Caco-2 (cell line): ENCODE data around the gene KRT26. TPM values are rescaled to one million over a fixed set of nuclear protein-coding genes. Genes with fewer than 3 reads are reported as not detected.

Experiments used
- BruUV-seq: library from RNA; stranded (reverse); fragments of 400-500 nt; replicated peaks from 2 replicates; lab custom pipeline; 2021; lab: Mats Ljungman, UMichigan
- CTCF ChIA-PET: fragments of 300-600 bp; sonication (Branson Sonifier 250); formaldehyde crosslinking; loops from one replicate; lab custom pipeline; 2022; ENCODE audit warnings: antibody characterized with exemption; lab: Charles Lee
- POLR2A ChIA-PET: fragments of 300-600 bp; sonication (Branson Sonifier 250); formaldehyde crosslinking; loops from one replicate; lab custom pipeline; 2022; ENCODE audit warnings: antibody characterized with exemption; lab: Charles Lee
- DNase-seq, 2 experiments: peaks; one replicate each; pipeline versions ENCODE4 v3.0.0 to v3.0.0-alpha.2; 2020 to 2022
- H3K27me3 ChIP-seq: replicated peaks from 2 replicates; pipeline ENCODE4 v1.6.0; 2011; ENCODE audit warnings: low read length; ENCODE audit not compliant: control insufficient read depth, insufficient read depth
- H3K36me3 ChIP-seq: 2 replicates; pipeline ENCODE4 v1.5.1; 2011; ENCODE audit warnings: low read length; ENCODE audit not compliant: control insufficient read depth, insufficient read depth
- H3K4me1 ChIP-seq: fragments of 250-450 bp; sonication (Bioruptor Pico); 2 replicates; pipeline ENCODE4 v1.5.1; 2020; ENCODE audit warnings: mild to moderate bottlenecking
- H3K4me3 ChIP-seq: 2 replicates; pipeline ENCODE4 v1.5.1; 2011; ENCODE audit warnings: low read depth, mild to moderate bottlenecking, control low read depth, low read length
- H3K9me3 ChIP-seq: fragments of 250-450 bp; sonication (Bioruptor Pico); 2 replicates; pipeline ENCODE4 v1.5.1; 2020; ENCODE audit warnings: mild to moderate bottlenecking, moderate library complexity
- H3K27ac Mint-ChIP-seq: one replicate; pipeline ENCODE4 v1.8.0; 2022; ENCODE audit warnings: mixed read lengths; ENCODE audit not compliant: unreplicated experiment
- H3K27me3 Mint-ChIP-seq: one replicate; pipeline ENCODE4 v1.8.0; 2022; ENCODE audit warnings: mixed read lengths; ENCODE audit not compliant: insufficient read depth, unreplicated experiment
- H3K36me3 Mint-ChIP-seq: one replicate; pipeline ENCODE4 v1.8.0; 2022; ENCODE audit warnings: mild to moderate bottlenecking, mixed read lengths; ENCODE audit not compliant: insufficient read depth, unreplicated experiment
- H3K4me1 Mint-ChIP-seq: one replicate; pipeline ENCODE4 v1.8.0; 2022; ENCODE audit warnings: low read depth, mixed read lengths; ENCODE audit not compliant: unreplicated experiment
- H3K4me3 Mint-ChIP-seq: one replicate; pipeline ENCODE4 v1.8.0; 2022; ENCODE audit warnings: mild to moderate bottlenecking, moderate library complexity, mixed read lengths; ENCODE audit not compliant: unreplicated experiment
- H3K9me3 Mint-ChIP-seq: one replicate; pipeline ENCODE4 v1.8.0; 2022; ENCODE audit warnings: mixed read lengths; ENCODE audit not compliant: unreplicated experiment
- CTCF ChIP-seq, 2 experiments: fragments of 200-600 bp in 1 of 2; IDR thresholded peaks; 1 replicate in 1 of 2; 2 replicates in 1 of 2; pipeline versions ENCODE4 v1.5.1 to v1.8.0; 2011 to 2022; ENCODE audit warnings: antibody characterized with exemption in 1 of 2, control low read depth in 1 of 2, inconsistent platforms in 1 of 2, low read depth in 1 of 2, low read length in 1 of 2, mild to moderate bottlenecking in 1 of 2, moderate library complexity in 1 of 2; ENCODE audit not compliant: insufficient read depth in 1 of 2, severe bottlenecking in 1 of 2, unreplicated experiment in 1 of 2
- intact Hi-C: fragments of 100-400 bp; cut with micrococcal nuclease; formaldehyde crosslinking; loops from one replicate; pipeline ENCODE4 v1.10.0; 2022; ENCODE audit not compliant: unreplicated experiment
- total RNA-seq: library from RNA; stranded (reverse); gene quantifications from 2 replicates; pipeline ENCODE4 v1.2.3, GENCODE V29; 2022

Gene KRT26
- total RNA-seq, 1 experiment from 2014 or later, result not detected

- Histone ChIP-seq H3K4me1 (no peaks in the 10 kb centered on the region), H3K4me3 (no peak overlapping the region), H3K36me3 (no peaks in the 10 kb centered on the region), H3K27me3 (peaks cover 1% of the 10 kb centered on the region; the same call in 1 of the 2 replicates), H3K9me3 (peaks cover 17% of the 10 kb centered on the region)
- no TSS peak for BruUV-seq
- no peaks in the 10 kb centered on the region for H3K36me3 Mint-ChIP-seq
- H3K27ac Mint-ChIP-seq, result no peak overlapping the region
- CTCF ChIA-PET, result no interaction called here
- DNase-seq, result no peak
- H3K9me3 Mint-ChIP-seq, result peaks cover 25% of the 10 kb centered on the region
- H3K4me1 Mint-ChIP-seq, result no peaks in the 10 kb centered on the region
- H3K27me3 Mint-ChIP-seq, result peaks cover 4% of the 10 kb centered on the region
- no peak overlapping the region for H3K4me3 Mint-ChIP-seq
- TF ChIP-seq CTCF (IDR thresholded peaks at IDR 0.05; ENCODE audit: insufficient read depth in 1 of 2, low read depth in 1 of 2, low read length in 1 of 2, severe bottlenecking in 1 of 2, unreplicated experiment in 1 of 2), result no peak
- intact Hi-C loops, result no loop called here
- POLR2A ChIA-PET, result no interaction called here
Observed at GRCh38 chr17:40765657-40766056, 6.3 kb downstream of the KRT26 start.

GRCh38 chr17:40763752-40764151, 8.2 kb downstream of the KRT26 start:
- intact Hi-C loops, result no loop called here
- H3K4me3 Mint-ChIP-seq, result no peak overlapping the region
- Histone ChIP-seq H3K9me3 (peaks cover 34% of the 10 kb centered on the region), H3K36me3 (no peaks in the 10 kb centered on the region), H3K27me3 (no peaks in the 10 kb centered on the region), H3K4me1 (no peaks in the 10 kb centered on the region), H3K4me3 (no peak overlapping the region)
- CTCF ChIA-PET, result no interaction called here
- H3K4me1 Mint-ChIP-seq, result no peaks in the 10 kb centered on the region
- BruUV-seq, result no TSS peak
- H3K27ac Mint-ChIP-seq, result no peak overlapping the region
- H3K36me3 Mint-ChIP-seq, result no peaks in the 10 kb centered on the region
- TF ChIP-seq CTCF (IDR thresholded peaks at IDR 0.05; ENCODE audit: insufficient read depth in 1 of 2, low read depth in 1 of 2, low read length in 1 of 2, severe bottlenecking in 1 of 2, unreplicated experiment in 1 of 2), result no peak
- H3K9me3 Mint-ChIP-seq, result peaks cover 44% of the 10 kb centered on the region
- POLR2A ChIA-PET, result no interaction called here
- H3K27me3 Mint-ChIP-seq, result peaks cover 4% of the 10 kb centered on the region
- no peak for DNase-seq

DNA sequence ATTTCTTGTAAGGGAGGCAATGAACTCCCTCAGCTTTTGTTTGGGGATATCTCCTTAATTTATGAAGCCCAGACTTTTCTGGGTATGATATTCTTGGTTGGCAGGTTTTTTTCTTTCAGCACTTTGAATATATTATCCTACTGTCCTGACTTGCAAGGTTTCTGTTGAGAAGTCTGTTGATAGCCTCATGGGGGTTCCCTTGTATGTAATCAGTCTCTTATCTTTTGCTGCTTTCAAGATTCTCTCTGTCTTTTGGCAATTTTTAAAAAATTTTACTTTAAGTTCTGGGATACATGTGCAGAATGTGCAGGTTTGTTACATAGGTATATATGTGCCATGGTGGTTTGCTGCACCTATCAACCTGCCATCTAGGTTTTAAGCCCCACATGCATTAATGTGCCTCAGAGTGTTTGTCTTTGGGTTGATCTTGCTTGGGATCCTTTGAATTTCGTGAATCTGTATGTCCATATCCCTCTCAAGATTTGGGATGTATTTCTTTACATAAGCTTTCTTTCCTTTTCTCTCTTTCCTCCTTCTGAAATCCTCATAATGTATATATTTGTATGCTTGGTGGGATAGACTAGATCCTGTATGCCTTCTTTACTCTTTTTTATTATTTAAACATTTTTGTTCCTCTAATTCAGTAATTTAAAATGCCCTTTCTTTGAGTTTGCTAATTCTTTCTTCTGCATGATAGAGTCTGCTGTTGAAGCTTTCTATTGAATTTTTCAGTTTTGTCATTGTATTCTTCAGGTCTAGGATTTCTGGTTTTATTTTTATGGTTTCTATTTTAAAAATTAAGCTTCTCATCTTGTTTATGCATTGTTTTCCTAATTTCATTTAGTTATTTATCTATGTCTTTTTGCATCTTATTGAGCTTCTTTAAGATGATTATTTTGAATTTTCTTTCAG, 11.6 kb downstream of the KRT26 start:
- intact Hi-C loops, result no loop called here
- Mint-ChIP-seq H3K4me1 (no peaks in the 10 kb centered on the region), H3K27me3 (peaks cover 13% of the 10 kb centered on the region), H3K9me3 (peaks cover 59% of the 10 kb centered on the region), H3K27ac (no peak overlapping the region), H3K4me3 (no peak overlapping the region), H3K36me3 (no peaks in the 10 kb centered on the region)
- no peaks in the 10 kb centered on the region for H3K27me3 ChIP-seq
- ChIA-PET POLR2A (no interaction called here), CTCF (interaction anchor here (1.0 kb wide), 1 partner anchor 145 kb away, joined by 3 read pairs; no protein-coding TSS in a partner anchor)
- no peak for DNase-seq
- TF ChIP-seq CTCF (IDR thresholded peaks at IDR 0.05; ENCODE audit: insufficient read depth in 1 of 2, low read depth in 1 of 2, low read length in 1 of 2, severe bottlenecking in 1 of 2, unreplicated experiment in 1 of 2), result no peak
- no peaks in the 10 kb centered on the region for H3K4me1 ChIP-seq
- H3K9me3 ChIP-seq, result peaks cover 38% of the 10 kb centered on the region
- H3K36me3 ChIP-seq, result no peaks in the 10 kb centered on the region
- BruUV-seq, result no TSS peak
- no peak overlapping the region for H3K4me3 ChIP-seq
